HG03354 (cell line): ENCODE data around the gene EYA3.

Source experiments
- ATAC-seq: cut with Tn5 transposase; IDR thresholded peaks from one replicate; pipeline ENCODE4 v1.9.1; 2021; ENCODE audit warnings: mild to moderate bottlenecking; ENCODE audit not compliant: unreplicated experiment, poor library complexity, severe bottlenecking

The EYA3 gene

GRCh38 chr1:27979151-27979858 is 109.1 kb downstream of the EYA3 start:
- no peak for ATAC-seq

- ATAC-seq = no peak
Observed at GRCh38 chr1:27974417-27974781, 114.0 kb downstream of the EYA3 start.

GRCh38 chr1:27973771-27974416 is 114.5 kb downstream of the EYA3 start:
- no peak for ATAC-seq

GRCh38 chr1:27972141-27972540 is 116.3 kb downstream of the EYA3 start:
- no peak for ATAC-seq

GRCh38 chr1:27971674-27972073 is 116.7 kb downstream of the EYA3 start:
- ATAC-seq = no peak

GRCh38 chr1:27970401-27970800 is 118.0 kb downstream of the EYA3 start:
- ATAC-seq = no peak

GRCh38 chr1:27968692-27969091 is 119.7 kb downstream of the EYA3 start:
- ATAC-seq = no peak

- ATAC-seq = no peak
Observed at GRCh38 chr1:27967884-27968466, 120.4 kb downstream of the EYA3 start.

- ATAC-seq = no peak
Observed at GRCh38 chr1:27967106-27967883, 121.1 kb downstream of the EYA3 start.

- no peak for ATAC-seq
Observed at GRCh38 chr1:27966402-27967105, 121.9 kb downstream of the EYA3 start.

- ATAC-seq = no peak
Observed at GRCh38 chr1:27963393-27963792, 125.0 kb downstream of the EYA3 start.

- ATAC-seq = no peak
Observed at GRCh38 chr1:27961646-27962221, 126.7 kb downstream of the EYA3 start.

GRCh38 chr1:27960762-27961645 is 127.4 kb downstream of the EYA3 start:
- no peak for ATAC-seq

GRCh38 chr1:27959792-27960603 is 128.4 kb downstream of the EYA3 start, which contains the start of gene XKR8:
XKR8 (plus strand) TSS chr1:27959973; CDS start chr1:27960070, 97 bp downstream.
- peak; percentile 85 for ATAC-seq

GRCh38 chr1:27958513-27958912 is 129.9 kb downstream of the EYA3 start:
- ATAC-seq = no peak

- no peak for ATAC-seq
Observed at GRCh38 chr1:27957655-27958054, 130.8 kb downstream of the EYA3 start.

- ATAC-seq = no peak
Observed at GRCh38 chr1:27956761-27957160, 131.6 kb downstream of the EYA3 start.

GRCh38 chr1:27955076-27955475 is 133.3 kb downstream of the EYA3 start:
- no peak for ATAC-seq
